ENCODE data around the gene MTRFR. TPM values are rescaled to one million over a fixed set of nuclear protein-coding genes. Genes with fewer than 3 reads are reported as not detected.
"Not testable (repeated sequence)": the region's sequence is repeated elsewhere in the genome, so short reads cannot be mapped to it uniquely, and the experiment has no call there.

The MTRFR gene
- total RNA-seq, 1 experiment from 2014 or later: 15.3 TPM

- not testable (repeated sequence) for DNase-seq (ENCODE audit: low spot score)
Measured at GRCh38 chr12:123248996-123249741, 15.9 kb downstream of the MTRFR start.

GRCh38 chr12:123250471-123251383, 17.5 kb downstream of the MTRFR start:
- peak; percentile 90 for DNase-seq (ENCODE audit: low spot score)

- no peak for DNase-seq (ENCODE audit: low spot score)
Measured at GRCh38 chr12:123251403-123252076, 18.3 kb downstream of the MTRFR start.

- DNase-seq (ENCODE audit: low spot score): not testable (repeated sequence)
Measured at GRCh38 chr12:123252365-123252764, 19.1 kb downstream of the MTRFR start.

GRCh38 chr12:123253641-123254459, 20.6 kb downstream of the MTRFR start:
- DNase-seq (ENCODE audit: low spot score): no peak

DNA sequence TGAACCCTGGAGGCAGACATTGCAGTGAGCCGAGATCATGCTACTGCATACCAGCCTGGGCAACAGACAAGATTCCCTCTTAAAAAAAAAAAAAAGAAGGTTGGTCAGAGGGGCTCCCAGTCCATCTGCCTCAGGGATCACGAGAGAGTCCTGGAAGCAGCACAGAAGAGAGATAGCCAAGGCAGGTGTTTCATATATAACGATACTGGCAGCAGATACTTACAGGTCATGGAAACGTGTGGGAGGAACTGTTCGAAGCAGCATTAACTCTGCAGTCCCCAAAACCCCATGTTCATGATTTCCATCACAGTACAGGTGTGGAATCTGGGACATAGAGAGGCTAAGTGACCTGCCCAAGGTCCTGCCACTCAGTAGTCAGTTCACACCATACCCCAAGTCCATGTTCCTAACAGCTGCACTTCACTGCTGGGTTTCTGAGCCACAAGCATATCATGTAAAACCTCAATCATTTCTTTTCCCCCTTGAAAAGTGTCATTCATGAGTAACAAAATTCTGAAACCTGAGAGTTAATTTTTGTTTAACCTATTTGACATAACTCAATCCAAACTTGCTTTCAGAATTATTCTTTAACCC, 21.7 kb downstream of the MTRFR start:
- DNase-seq (ENCODE audit: low spot score): no peak

DNA sequence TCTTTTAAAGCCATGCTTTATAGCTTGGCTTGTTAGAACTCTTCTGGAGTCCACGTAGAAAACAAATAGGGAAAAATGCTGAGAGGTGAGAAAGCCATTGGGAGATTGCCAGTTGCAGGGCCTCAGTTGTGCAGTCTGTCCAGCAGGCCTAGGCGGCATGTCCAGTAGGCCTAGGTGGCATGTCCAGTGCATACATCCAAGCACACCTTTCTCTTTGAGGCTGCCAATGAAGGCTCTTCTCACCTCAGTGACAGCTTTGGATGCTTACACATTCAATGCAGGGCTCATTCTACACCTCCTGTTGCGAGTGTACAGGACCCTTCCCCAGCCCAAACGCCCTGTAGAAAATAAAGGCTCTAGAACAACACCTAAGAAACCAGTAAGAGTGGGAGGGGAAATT, 25.4 kb downstream of the MTRFR start:
- no peak for DNase-seq (ENCODE audit: low spot score)

DNA sequence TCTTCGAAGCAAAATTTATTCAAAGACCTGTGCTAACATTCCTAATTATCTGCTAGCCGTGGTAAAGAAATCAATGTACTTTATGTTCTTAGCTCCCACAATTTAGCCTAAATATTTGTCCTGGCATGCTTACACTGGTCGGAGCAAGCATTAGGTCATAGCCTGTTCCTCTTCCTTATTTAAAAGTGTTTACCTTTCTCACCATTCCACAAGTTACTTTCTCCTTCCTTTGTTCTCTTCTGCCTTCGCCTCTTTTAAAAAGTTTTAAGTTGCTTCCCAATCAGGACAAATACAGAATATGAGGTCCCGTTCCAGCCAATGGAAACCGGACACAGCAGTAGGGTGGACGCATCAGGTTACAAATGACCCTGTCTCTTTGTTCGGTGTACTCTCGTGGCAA, 26.8 kb downstream of the MTRFR start:
- DNase-seq (ENCODE audit: low spot score): no peak

DNA sequence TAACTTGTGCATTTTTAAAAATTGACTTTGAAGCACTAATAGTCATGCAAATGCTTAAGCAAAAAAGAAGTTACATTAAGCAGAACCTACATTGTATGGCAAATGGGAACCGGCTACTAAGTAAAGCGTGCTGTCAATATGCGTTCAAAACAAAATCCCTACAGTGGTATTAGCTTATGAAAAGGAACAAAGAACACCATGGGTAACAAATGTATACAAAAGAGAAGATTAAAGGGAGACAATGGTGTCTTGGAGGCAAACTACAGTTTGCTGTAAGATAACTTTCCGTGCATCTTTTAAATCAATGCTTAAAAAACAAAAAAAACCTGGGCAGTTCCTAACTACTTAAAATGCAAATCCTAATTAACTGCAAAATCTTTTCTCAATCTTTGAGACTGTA, 28.0 kb downstream of the MTRFR start:
- DNase-seq (ENCODE audit: low spot score): no peak

GRCh38 chr12:123263196-123263817, 30.1 kb downstream of the MTRFR start:
- no peak for DNase-seq (ENCODE audit: low spot score)

- DNase-seq (ENCODE audit: low spot score): no peak
Measured at GRCh38 chr12:123264642-123265041, 31.4 kb downstream of the MTRFR start.

DNA sequence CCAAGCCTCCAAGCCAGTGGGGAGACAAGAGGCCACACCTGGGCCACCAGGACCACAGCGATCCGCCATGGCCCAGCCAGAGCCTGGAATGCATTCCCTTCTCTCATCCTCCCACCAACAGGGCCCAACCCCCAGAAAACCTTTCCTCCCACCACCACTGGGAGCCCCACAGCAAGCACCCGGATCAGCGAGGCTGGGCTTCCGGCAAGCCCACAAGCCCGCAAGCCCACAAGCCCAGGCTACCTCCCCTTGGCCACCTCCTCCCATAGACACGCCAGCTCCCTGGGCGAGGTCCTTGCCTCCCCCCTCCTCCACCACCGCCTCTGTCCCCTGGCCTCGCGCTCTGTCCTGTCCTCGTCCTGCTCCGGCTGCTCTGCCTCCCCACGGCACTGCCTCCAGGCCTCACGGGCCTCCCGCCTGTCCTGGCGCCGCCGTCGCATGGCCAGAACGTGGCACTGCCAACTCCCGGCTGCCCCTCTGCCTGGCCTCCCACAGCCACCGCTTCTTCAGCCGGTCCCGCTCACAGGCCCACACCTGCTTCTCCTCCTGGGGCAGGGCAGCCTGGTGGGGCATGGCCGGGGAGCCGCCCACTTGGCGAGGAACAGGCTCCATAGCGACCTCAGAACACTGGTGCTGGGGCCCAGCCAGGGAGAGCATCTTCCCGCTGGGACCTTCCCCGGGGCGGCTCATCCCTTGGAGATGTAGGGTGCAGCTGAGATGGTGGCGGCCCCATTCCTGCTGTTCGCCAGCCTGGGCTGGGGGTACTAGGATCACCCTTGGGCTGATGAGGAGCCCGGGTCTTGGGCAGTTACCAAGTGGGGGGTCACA, 32.8 kb downstream of the MTRFR start:
- no peak for DNase-seq (ENCODE audit: low spot score)

GRCh38 chr12:123266679-123267277, 33.5 kb downstream of the MTRFR start:
- DNase-seq (ENCODE audit: low spot score): no peak

DNA sequence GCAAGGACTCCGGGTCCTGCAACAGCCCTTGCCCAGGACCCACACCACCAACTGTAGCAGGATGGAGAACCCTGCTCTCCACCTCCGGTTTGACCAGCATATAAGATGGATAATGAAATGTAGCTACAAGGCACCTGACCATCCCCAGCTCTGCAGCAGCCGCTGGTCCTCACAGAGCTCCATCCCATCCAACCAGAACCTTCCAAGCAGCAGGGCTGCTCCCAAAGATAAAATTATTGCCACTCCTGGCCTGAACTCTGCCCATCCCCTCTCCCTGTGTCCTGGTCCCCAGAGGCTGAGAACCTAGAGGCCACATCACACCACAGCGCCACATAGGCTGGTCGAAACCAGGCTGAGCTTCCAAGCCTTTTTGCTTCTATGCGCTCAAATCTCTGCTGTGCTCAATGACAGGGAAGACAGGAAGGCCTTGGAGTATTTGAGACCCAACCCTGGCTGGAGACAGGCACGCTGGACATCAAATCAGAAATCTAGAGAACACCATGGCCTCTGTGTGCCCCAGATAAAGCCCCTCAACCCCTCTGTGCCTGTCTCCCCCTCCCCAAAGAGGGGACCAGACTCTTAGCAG, 34.2 kb downstream of the MTRFR start:
- no peak for DNase-seq (ENCODE audit: low spot score)

GRCh38 chr12:123267991-123268843, 35.0 kb downstream of the MTRFR start:
- no peak for DNase-seq (ENCODE audit: low spot score)

- DNase-seq (ENCODE audit: low spot score): no peak
Measured at GRCh38 chr12:123268850-123269249, 35.6 kb downstream of the MTRFR start.

GRCh38 chr12:123269395-123269892, 36.2 kb downstream of the MTRFR start:
- DNase-seq (ENCODE audit: low spot score): peak; percentile 43

DNA sequence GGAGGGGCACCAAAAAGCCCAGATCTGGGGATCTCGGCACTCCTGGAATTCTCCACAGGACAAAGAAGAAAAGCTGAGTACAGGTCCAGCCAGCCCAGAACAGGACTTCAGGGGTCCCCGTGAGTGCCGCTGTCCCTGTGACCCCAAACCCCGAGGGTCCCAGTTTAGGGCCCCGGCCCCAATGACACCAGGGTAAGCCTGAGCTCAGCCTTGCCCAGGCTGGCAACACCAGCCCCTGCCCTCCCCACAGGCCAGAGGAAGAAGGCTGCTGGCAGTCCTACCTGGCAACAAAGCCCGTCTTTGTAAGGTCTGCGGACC, 36.6 kb downstream of the MTRFR start:
- DNase-seq (ENCODE audit: low spot score): no peak

Measured in H4 (cell line).